SK-N-SH (cell line): ENCODE measurements around the gene CNTN4.

Source experiments
- EP300 ChIP-seq, 2 experiments: IDR thresholded peaks; 2 replicates each; pipeline versions ENCODE4 v1.4.0 to v1.6.1; 2012; ENCODE audit warnings: borderline replicate concordance in 1 of 2, low read depth in 1 of 2, low read length in 1 of 2
- FOXM1 ChIP-seq: IDR thresholded peaks from 2 replicates; pipeline ENCODE4 v1.4.0; 2012; ENCODE audit warnings: low read depth, mild to moderate bottlenecking
- GATA2 ChIP-seq: sonication (generic); formaldehyde crosslinking; IDR thresholded peaks from 2 replicates; pipeline ENCODE4 v1.5.0; 2020; ENCODE audit warnings: mild to moderate bottlenecking, missing genetic modification reagents
- JUND ChIP-seq: IDR thresholded peaks from 2 replicates; pipeline ENCODE4 v1.4.0; 2012
- MEF2A ChIP-seq: IDR thresholded peaks from 2 replicates; pipeline ENCODE4 v1.4.0; 2012; ENCODE audit warnings: low read depth, borderline replicate concordance
- POLR2AphosphoS5 ChIP-seq: IDR thresholded peaks from 2 replicates; pipeline ENCODE4 v1.6.1; 2012; ENCODE audit warnings: low read depth, low read length
- RAD21 ChIP-seq: IDR thresholded peaks from 2 replicates; pipeline ENCODE4 v1.6.1; 2012; ENCODE audit warnings: mild to moderate bottlenecking, low read length
- SIN3A ChIP-seq: IDR thresholded peaks from 2 replicates; pipeline ENCODE4 v1.6.1; 2012; ENCODE audit warnings: low read depth, mild to moderate bottlenecking, low read length, moderate library complexity, borderline replicate concordance
- SMC3 ChIP-seq: IDR thresholded peaks from 2 replicates; pipeline ENCODE4 v1.6.1; 2012; ENCODE audit warnings: low read depth, low read length, improper control_type of control experiment
- TAF1 ChIP-seq: IDR thresholded peaks from 2 replicates; pipeline ENCODE4 v1.6.1; 2012; ENCODE audit warnings: low read depth, mild to moderate bottlenecking, low read length, moderate library complexity, borderline replicate concordance
- YY1 ChIP-seq: IDR thresholded peaks from 2 replicates; pipeline ENCODE4 v1.4.0; 2012; ENCODE audit warnings: low read depth, mild to moderate bottlenecking
- TF ChIP-seq, protein P1 (sequence below): fragments of 200-600 bp; sonication (generic); IDR thresholded peaks from 2 replicates; pipeline ENCODE4 v1.6.1; 2017; ENCODE audit warnings: antibody characterized with exemption, mild to moderate bottlenecking, moderate library complexity
- TF ChIP-seq, protein P2 (sequence below): IDR thresholded peaks from 2 replicates; pipeline ENCODE4 v1.6.1; 2012; ENCODE audit warnings: mild to moderate bottlenecking, low read depth, low read length, moderate library complexity
- TF ChIP-seq, protein P3 (sequence below): IDR thresholded peaks from 2 replicates; pipeline ENCODE4 v1.4.0; 2012; ENCODE audit warnings: low read depth, borderline replicate concordance

DNA sequence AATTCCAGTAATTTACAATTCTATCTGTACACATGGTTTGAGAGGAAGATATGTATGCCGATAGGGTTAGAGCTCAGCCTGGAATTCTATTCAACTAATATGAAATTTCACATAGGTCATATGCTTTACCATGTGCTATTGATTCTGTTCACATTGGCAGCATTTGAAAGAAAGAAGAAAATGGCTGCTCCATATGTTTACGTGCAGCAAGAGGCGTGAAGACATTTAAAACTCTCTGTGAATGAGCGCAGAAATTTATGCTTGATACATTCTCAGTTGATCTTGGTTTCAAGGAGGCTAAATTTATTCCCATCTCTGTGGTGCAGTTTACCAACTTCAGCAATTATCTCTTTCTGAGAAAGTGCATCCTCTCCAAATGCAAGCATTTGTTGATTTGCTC lies 478.9 kb downstream of the CNTN4 start:
- TF ChIP-seq TAF1 (no peak), EP300 (IDR thresholded peaks at IDR 0.05; ENCODE audit: borderline replicate concordance in 1 of 2, low read depth in 1 of 2, low read length in 1 of 2) (no peak), POLR2AphosphoS5 (no peak), YY1 (no peak), SMC3 (no peak), JUND (no peak), RAD21 (no peak), GATA2 (CRISPR knock-in tag) (no peak), SIN3A (no peak), FOXM1 (no peak), MEF2A (no peak)
- TF ChIP-seq, protein P1, sequence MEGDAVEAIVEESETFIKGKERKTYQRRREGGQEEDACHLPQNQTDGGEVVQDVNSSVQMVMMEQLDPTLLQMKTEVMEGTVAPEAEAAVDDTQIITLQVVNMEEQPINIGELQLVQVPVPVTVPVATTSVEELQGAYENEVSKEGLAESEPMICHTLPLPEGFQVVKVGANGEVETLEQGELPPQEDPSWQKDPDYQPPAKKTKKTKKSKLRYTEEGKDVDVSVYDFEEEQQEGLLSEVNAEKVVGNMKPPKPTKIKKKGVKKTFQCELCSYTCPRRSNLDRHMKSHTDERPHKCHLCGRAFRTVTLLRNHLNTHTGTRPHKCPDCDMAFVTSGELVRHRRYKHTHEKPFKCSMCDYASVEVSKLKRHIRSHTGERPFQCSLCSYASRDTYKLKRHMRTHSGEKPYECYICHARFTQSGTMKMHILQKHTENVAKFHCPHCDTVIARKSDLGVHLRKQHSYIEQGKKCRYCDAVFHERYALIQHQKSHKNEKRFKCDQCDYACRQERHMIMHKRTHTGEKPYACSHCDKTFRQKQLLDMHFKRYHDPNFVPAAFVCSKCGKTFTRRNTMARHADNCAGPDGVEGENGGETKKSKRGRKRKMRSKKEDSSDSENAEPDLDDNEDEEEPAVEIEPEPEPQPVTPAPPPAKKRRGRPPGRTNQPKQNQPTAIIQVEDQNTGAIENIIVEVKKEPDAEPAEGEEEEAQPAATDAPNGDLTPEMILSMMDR: no peak
- TF ChIP-seq, protein P2, sequence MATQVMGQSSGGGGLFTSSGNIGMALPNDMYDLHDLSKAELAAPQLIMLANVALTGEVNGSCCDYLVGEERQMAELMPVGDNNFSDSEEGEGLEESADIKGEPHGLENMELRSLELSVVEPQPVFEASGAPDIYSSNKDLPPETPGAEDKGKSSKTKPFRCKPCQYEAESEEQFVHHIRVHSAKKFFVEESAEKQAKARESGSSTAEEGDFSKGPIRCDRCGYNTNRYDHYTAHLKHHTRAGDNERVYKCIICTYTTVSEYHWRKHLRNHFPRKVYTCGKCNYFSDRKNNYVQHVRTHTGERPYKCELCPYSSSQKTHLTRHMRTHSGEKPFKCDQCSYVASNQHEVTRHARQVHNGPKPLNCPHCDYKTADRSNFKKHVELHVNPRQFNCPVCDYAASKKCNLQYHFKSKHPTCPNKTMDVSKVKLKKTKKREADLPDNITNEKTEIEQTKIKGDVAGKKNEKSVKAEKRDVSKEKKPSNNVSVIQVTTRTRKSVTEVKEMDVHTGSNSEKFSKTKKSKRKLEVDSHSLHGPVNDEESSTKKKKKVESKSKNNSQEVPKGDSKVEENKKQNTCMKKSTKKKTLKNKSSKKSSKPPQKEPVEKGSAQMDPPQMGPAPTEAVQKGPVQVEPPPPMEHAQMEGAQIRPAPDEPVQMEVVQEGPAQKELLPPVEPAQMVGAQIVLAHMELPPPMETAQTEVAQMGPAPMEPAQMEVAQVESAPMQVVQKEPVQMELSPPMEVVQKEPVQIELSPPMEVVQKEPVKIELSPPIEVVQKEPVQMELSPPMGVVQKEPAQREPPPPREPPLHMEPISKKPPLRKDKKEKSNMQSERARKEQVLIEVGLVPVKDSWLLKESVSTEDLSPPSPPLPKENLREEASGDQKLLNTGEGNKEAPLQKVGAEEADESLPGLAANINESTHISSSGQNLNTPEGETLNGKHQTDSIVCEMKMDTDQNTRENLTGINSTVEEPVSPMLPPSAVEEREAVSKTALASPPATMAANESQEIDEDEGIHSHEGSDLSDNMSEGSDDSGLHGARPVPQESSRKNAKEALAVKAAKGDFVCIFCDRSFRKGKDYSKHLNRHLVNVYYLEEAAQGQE: no peak
- TF ChIP-seq, protein P3, sequence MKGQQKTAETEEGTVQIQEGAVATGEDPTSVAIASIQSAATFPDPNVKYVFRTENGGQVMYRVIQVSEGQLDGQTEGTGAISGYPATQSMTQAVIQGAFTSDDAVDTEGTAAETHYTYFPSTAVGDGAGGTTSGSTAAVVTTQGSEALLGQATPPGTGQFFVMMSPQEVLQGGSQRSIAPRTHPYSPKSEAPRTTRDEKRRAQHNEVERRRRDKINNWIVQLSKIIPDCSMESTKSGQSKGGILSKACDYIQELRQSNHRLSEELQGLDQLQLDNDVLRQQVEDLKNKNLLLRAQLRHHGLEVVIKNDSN: no peak
